ENCODE measurements around the gene OSBPL9.

- TF ChIP-seq CTCF (conservative IDR thresholded peaks at IDR 0.05; ENCODE audit: low read depth, low read length) (no peak), EZH2 (IDR thresholded peaks at IDR 0.05; ENCODE audit: borderline replicate concordance, low read depth, low read length, poor library complexity, severe bottlenecking) (no peak)
These were observed 5.6 kb downstream of the OSBPL9 start for GRCh38 chr1:51622455-51622913.

Data from A673 (cell line).